Esophagus muscularis mucosa (tissue), 4 donors: Measurements from ENCODE around the gene HIRA. TPM values are rescaled to one million over a fixed set of nuclear protein-coding genes. Genes with fewer than 3 reads are reported as not detected.

Experiments used
- DNase-seq: peaks from one replicate; pipeline ENCODE4 v3.0.0-alpha.2; 2017; ENCODE audit errors: extremely low spot score
- H3K27ac ChIP-seq, 4 donors: fragments of 200-600 bp; sonication (generic); replicated peaks in 1 of 4; 1 replicate in 3 of 4; 2 replicates in 1 of 4; pipeline ENCODE4 v1.5.1; 2016 to 2019; ENCODE audit warnings: mild to moderate bottlenecking in 1 of 4
- H3K27me3 ChIP-seq, 4 donors: fragments of 200-600 bp; sonication (generic); one replicate each; pipeline versions ENCODE4 v1.5.1 to v1.6.0; 2016 to 2019
- H3K36me3 ChIP-seq, 4 donors: fragments of 200-600 bp; sonication (generic); one replicate each; pipeline ENCODE4 v1.5.1; 2016 to 2019
- H3K4me1 ChIP-seq, 4 donors: fragments of 200-600 bp; sonication (generic); one replicate each; pipeline ENCODE4 v1.5.1; 2016 to 2019
- H3K4me3 ChIP-seq, 4 donors: fragments of 200-600 bp; sonication (generic); 1 replicate in 2 of 4; 2 replicates in 2 of 4; pipeline ENCODE4 v1.5.1; 2016 to 2019; ENCODE audit warnings: mild to moderate bottlenecking in 4 of 4, moderate library complexity in 1 of 4
- H3K9me3 ChIP-seq, 4 donors: fragments of 200-600 bp; sonication (generic); 1 replicate in 3 of 4; 2 replicates in 1 of 4; pipeline ENCODE4 v1.5.1; 2016 to 2019
- EP300 ChIP-seq: sonication (generic); formaldehyde crosslinking; IDR thresholded peaks from one replicate; pipeline ENCODE4 v1.6.1; 2017; ENCODE audit warnings: antibody characterized with exemption
- POLR2A ChIP-seq: fragments of 450-650 bp; IDR thresholded peaks from one replicate; pipeline ENCODE4 v1.6.1; 2017; ENCODE audit warnings: antibody characterized with exemption, moderate library complexity, mild to moderate bottlenecking, low read depth
- POLR2AphosphoS5 ChIP-seq, 2 donors: sonication (generic); formaldehyde crosslinking; IDR thresholded peaks; one replicate each; pipeline ENCODE4 v1.6.1; 2017; ENCODE audit warnings: antibody characterized with exemption in 2 of 2
- WGBS: methylation state at CpG from one replicate; pipeline ENCODE4 v1.1.5; 2018; 5-methylcytosine and 5-hydroxymethylcytosine counted together
- intact Hi-C: fragments of 100-400 bp; cut with DNase I; formaldehyde crosslinking; loops from one replicate; pipeline ENCODE4 v1.15.1; 2023
- total RNA-seq, 4 donors: library from RNA; depleted of rRNA; stranded (reverse); fragments of >200 nt; gene quantifications; one replicate each; pipeline versions ENCODE4 v1.1.0 to v1.2.1, GENCODE V29; 2016
- TF ChIP-seq, protein P1 (sequence below), 3 experiments: fragments of 200-600 bp in 2 of 3; fragments of 450-650 bp in 1 of 3; sonication (generic) in 2 of 3; IDR thresholded peaks; one replicate each; pipeline ENCODE4 v1.5.1; 2017 to 2019; ENCODE audit warnings: antibody characterized with exemption in 3 of 3, mild to moderate bottlenecking in 2 of 3, moderate library complexity in 1 of 3

HIRA gene
- total RNA-seq, 4 donors from 2014 or later = 22.0 to 31.6 (median 26.5) TPM

DNA sequence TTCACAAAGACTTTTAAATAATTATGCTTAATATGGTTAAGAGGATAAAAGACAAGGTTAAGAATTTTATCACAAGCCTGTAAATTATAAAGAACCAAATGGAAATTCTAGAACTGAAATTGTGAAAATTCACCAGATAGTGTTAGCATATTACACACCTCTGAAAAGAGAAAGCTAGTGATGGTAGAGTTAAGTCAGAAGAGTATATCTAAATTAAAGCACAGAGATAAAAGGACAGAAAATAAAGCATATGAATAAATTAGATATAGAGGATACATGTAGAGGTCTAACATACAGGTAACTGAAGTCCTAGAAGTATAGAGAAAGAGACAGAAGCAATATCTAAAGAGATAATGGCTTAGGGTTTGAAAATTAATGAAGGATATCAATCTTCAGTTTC is 135.8 kb downstream of the HIRA start:
- TF ChIP-seq, protein P1, sequence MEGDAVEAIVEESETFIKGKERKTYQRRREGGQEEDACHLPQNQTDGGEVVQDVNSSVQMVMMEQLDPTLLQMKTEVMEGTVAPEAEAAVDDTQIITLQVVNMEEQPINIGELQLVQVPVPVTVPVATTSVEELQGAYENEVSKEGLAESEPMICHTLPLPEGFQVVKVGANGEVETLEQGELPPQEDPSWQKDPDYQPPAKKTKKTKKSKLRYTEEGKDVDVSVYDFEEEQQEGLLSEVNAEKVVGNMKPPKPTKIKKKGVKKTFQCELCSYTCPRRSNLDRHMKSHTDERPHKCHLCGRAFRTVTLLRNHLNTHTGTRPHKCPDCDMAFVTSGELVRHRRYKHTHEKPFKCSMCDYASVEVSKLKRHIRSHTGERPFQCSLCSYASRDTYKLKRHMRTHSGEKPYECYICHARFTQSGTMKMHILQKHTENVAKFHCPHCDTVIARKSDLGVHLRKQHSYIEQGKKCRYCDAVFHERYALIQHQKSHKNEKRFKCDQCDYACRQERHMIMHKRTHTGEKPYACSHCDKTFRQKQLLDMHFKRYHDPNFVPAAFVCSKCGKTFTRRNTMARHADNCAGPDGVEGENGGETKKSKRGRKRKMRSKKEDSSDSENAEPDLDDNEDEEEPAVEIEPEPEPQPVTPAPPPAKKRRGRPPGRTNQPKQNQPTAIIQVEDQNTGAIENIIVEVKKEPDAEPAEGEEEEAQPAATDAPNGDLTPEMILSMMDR (IDR thresholded peaks at IDR 0.05) = no peak
- TF ChIP-seq EP300 (no peak), POLR2A (no peak), POLR2AphosphoS5 (IDR thresholded peaks at IDR 0.05) (no peak)
- no peak overlapping the region for H3K27ac ChIP-seq
- H3K4me1 ChIP-seq = peaks cover 6 to 19% (median 12%) of the 10 kb centered on the region in 4 donors
- H3K27me3 ChIP-seq = no peaks in the 10 kb centered on the region
- H3K9me3 ChIP-seq = no peaks in the 10 kb centered on the region
- no peak overlapping the region for H3K4me3 ChIP-seq
- H3K36me3 ChIP-seq = no peaks in the 10 kb centered on the region
- intact Hi-C loops = no loop called here
- no peak for DNase-seq

GRCh38 chr22:19292458-19293230 is 138.9 kb downstream of the HIRA start:
- intact Hi-C loops = no loop called here
- TF ChIP-seq POLR2A = no peak
- no peak for TF ChIP-seq EP300
- TF ChIP-seq, protein P1 (IDR thresholded peaks at IDR 0.05) = no peak
- peak in 1 of 2 donors; percentile 45 for TF ChIP-seq POLR2AphosphoS5 (IDR thresholded peaks at IDR 0.05)
- WGBS = 62% methylated on average over 10 of the region's 23 CpGs
- Histone ChIP-seq H3K4me3 (peak overlapping the region; percentile 81 to 99 (median 96)), H3K27ac (peak overlapping the region; percentile 80 to 85 (median 84)), H3K4me1 (peaks cover 16 to 31% (median 23%) of the 10 kb centered on the region in 4 donors), H3K9me3 (no peaks in the 10 kb centered on the region), H3K27me3 (no peaks in the 10 kb centered on the region), H3K36me3 (no peaks in the 10 kb centered on the region)
- peak; percentile 89 for DNase-seq

GRCh38 chr22:19291580-19292457 is 139.7 kb downstream of the HIRA start, which contains the start of gene CLTCL1:
CLTCL1 (minus strand) TSS chr22:19291719; CDS start chr22:19291641, 78 bp downstream.
- 0% methylated on average over 22 of the region's 74 CpGs for WGBS
- Histone ChIP-seq H3K27ac (peak within 1 kb of the TSS; percentile 80 to 85 (median 84)), H3K36me3 (no peaks in the 10 kb centered on the region), H3K4me3 (peak within 1 kb of the TSS; percentile 81 to 99 (median 96)), H3K4me1 (peaks cover 18 to 32% (median 26%) of the 10 kb centered on the region in 4 donors), H3K27me3 (no peaks in the 10 kb centered on the region), H3K9me3 (no peaks in the 10 kb centered on the region)
- DNase-seq = peak; percentile 93
- intact Hi-C loops = no loop called here
- TF ChIP-seq EP300 (no peak), POLR2AphosphoS5 (IDR thresholded peaks at IDR 0.05) (peak; percentile 18 to 65), POLR2A (peak; percentile 47)
- TF ChIP-seq, protein P1 (IDR thresholded peaks at IDR 0.05) = no peak

- TF ChIP-seq EP300 (no peak), POLR2A (no peak), POLR2AphosphoS5 (IDR thresholded peaks at IDR 0.05) (no peak)
- TF ChIP-seq, protein P1 (IDR thresholded peaks at IDR 0.05) = no peak
- peak; percentile 87 for DNase-seq
- WGBS = 3% methylated on average over 20 of the region's 41 CpGs
- Histone ChIP-seq H3K36me3 (no peaks in the 10 kb centered on the region), H3K4me1 (peaks cover 19 to 38% (median 28%) of the 10 kb centered on the region in 4 donors), H3K27ac (peak overlapping the region; percentile 80 to 85 (median 84)), H3K27me3 (no peaks in the 10 kb centered on the region), H3K4me3 (peak overlapping the region; percentile 81 to 99 (median 96)), H3K9me3 (no peaks in the 10 kb centered on the region)
- intact Hi-C loops = no loop called here
These were observed 140.3 kb downstream of the HIRA start for GRCh38 chr22:19291218-19291579.
